MCF 10A (cell line): Measurements from ENCODE around the gene TXNL4A. TPM values are rescaled to one million over a fixed set of nuclear protein-coding genes. Genes with fewer than 3 reads are reported as not detected.

Source experiments
- BruUV-seq: library from RNA; stranded (reverse); fragments of 400-500 nt; replicated peaks from 2 replicates; lab custom pipeline; 2021; lab: Mats Ljungman, UMichigan
- CTCF ChIA-PET: fragments of 300-600 bp; sonication (Branson Sonifier 250); formaldehyde crosslinking; extraction: SDS; loops from one replicate; lab custom pipeline; 2021; ENCODE audit warnings: antibody characterized with exemption, inconsistent platforms; lab: Yijun Ruan, JAX
- POLR2A ChIA-PET: fragments of 300-600, 350-650 bp; sonication (Branson Sonifier 250); formaldehyde crosslinking; extraction: SDS; loops from one replicate; lab custom pipeline; 2020; ENCODE audit warnings: antibody characterized with exemption, inconsistent platforms; lab: Yijun Ruan, JAX
- DNase-seq: peaks from one replicate; pipeline ENCODE4 v3.0.0-alpha.2; 2018; ENCODE audit not compliant: unreplicated experiment
- H3K27ac Mint-ChIP-seq: one replicate; pipeline ENCODE4 v1.8.0; 2022; ENCODE audit warnings: mild to moderate bottlenecking, low read depth, mixed read lengths; ENCODE audit not compliant: unreplicated experiment
- H3K27me3 Mint-ChIP-seq: one replicate; pipeline ENCODE4 v1.8.0; 2022; ENCODE audit warnings: mixed read lengths; ENCODE audit not compliant: insufficient read depth, unreplicated experiment
- H3K36me3 Mint-ChIP-seq: one replicate; pipeline ENCODE4 v1.8.0; 2022; ENCODE audit warnings: mild to moderate bottlenecking, moderate library complexity, mixed read lengths; ENCODE audit not compliant: insufficient read depth, unreplicated experiment
- H3K4me1 Mint-ChIP-seq: one replicate; pipeline ENCODE4 v1.8.0; 2022; ENCODE audit warnings: mixed read lengths; ENCODE audit not compliant: insufficient read depth, unreplicated experiment
- H3K4me3 Mint-ChIP-seq: one replicate; pipeline ENCODE4 v1.8.0; 2022; ENCODE audit warnings: mild to moderate bottlenecking, moderate library complexity, mixed read lengths; ENCODE audit not compliant: unreplicated experiment
- H3K9me3 Mint-ChIP-seq: one replicate; pipeline ENCODE4 v1.8.0; 2022; ENCODE audit warnings: mixed read lengths; ENCODE audit not compliant: unreplicated experiment
- CTCF ChIP-seq: fragments of 200-600 bp; IDR thresholded peaks from one replicate; pipeline ENCODE4 v1.8.0; 2022; ENCODE audit warnings: antibody characterized with exemption, mild to moderate bottlenecking; ENCODE audit not compliant: unreplicated experiment
- intact Hi-C: fragments of 100-400 bp; cut with micrococcal nuclease; formaldehyde crosslinking; loops from 2 replicates; pipeline ENCODE4 v1.14.1; 2022
- total RNA-seq: library from RNA; stranded (reverse); gene quantifications from 2 replicates; pipeline ENCODE4 v1.2.3, GENCODE V29; 2022

TXNL4A gene
- total RNA-seq, 1 experiment from 2014 or later = 207 TPM

DNA sequence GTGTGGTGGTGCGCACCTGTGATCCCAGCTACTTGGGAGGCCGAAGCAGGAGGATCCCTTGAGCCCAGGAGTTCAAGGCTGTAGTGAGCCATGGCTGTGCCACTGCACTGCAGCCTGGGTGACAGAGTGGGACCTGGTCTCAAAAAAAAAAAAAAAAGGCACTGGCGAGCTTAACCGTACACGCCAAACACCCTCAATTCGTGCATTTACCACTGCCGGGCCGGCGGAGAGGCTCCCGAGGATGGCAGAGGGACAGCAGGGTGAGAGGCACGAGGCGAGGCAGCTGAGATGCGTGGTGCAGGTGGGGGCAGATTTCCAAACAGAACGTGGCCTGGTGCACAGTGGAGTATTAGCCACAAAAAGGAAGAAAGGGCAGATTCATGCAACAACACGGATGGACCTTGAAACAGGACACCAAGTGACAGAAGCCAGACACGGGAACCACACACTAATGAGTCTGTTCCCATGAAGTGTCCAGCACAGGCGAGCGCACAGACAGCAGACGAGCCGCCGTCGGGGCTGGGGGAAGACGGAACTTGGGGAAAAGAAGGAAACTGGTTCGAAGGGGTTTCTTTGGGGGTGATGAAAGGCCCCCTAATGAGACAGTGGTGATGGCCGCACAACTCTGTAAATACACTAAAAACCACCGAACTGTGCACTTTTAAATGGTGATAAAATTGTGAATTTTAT is 64.3 kb downstream of the TXNL4A start:
- Mint-ChIP-seq H3K4me3 (no peak overlapping the region), H3K27me3 (no peaks in the 10 kb centered on the region), H3K27ac (no peak overlapping the region), H3K9me3 (peaks cover 5% of the 10 kb centered on the region), H3K4me1 (no peaks in the 10 kb centered on the region), H3K36me3 (peaks cover 33% of the 10 kb centered on the region)
- TF ChIP-seq CTCF = no peak
- intact Hi-C loops = no loop called here
- no peak for DNase-seq
- ChIA-PET POLR2A (no interaction called here), CTCF (no interaction called here)
- BruUV-seq = no TSS peak

DNA sequence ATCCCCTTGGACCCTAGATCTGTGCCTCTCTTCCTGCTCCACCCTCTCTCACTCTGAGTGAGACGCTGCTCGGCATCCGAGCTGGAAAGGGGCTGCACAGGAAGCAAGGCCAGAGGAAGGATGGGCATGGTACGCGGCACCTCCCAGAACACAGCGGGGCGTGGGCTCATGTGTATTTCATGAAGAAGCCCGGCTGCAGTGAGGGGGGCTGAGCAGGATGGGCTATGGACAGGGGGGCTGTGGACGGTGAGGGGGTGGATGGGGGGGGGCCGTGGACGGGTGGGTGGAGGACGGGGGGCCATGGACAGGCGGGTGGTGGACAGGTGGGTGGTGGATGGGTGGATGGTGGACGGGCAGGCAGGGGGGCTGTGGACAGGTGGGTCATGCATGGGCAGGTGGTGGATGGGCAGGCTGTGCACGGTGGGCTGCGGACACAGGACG is 65.4 kb downstream of the TXNL4A start:
- Mint-ChIP-seq H3K27me3 (no peaks in the 10 kb centered on the region), H3K4me3 (no peak overlapping the region), H3K36me3 (peaks cover 38% of the 10 kb centered on the region), H3K9me3 (no peaks in the 10 kb centered on the region), H3K27ac (no peak overlapping the region), H3K4me1 (no peaks in the 10 kb centered on the region)
- ChIA-PET CTCF (no interaction called here), POLR2A (no interaction called here)
- no peak for TF ChIP-seq CTCF
- intact Hi-C loops = no loop called here
- DNase-seq = no peak
- no TSS peak for BruUV-seq

- no peak for TF ChIP-seq CTCF
- Mint-ChIP-seq H3K4me3 (no peak overlapping the region), H3K4me1 (no peaks in the 10 kb centered on the region), H3K9me3 (no peaks in the 10 kb centered on the region), H3K27me3 (no peaks in the 10 kb centered on the region), H3K36me3 (peaks cover 45% of the 10 kb centered on the region), H3K27ac (no peak overlapping the region)
- POLR2A ChIA-PET = no interaction called here
- no peak for DNase-seq
- CTCF ChIA-PET = no interaction called here
- BruUV-seq = no TSS peak
- intact Hi-C loops = no loop called here
Observed at GRCh38 chr18:79921984-79922965, 66.1 kb downstream of the TXNL4A start.

Other genes with a start within 250 kb of the TXNL4A start
- gene KCNG2, start 190.6 kb downstream of the TXNL4A start, total RNA-seq = not detected in 2 replicates
- 21.7 and 24.5 TPM in 2 replicates for gene SLC66A2, start 36.9 kb downstream of the TXNL4A start, total RNA-seq
- gene HSBP1L1, start 23.9 kb downstream of the TXNL4A start, total RNA-seq = 46.6 and 49.4 TPM in 2 replicates
- 38.2 and 47.4 TPM in 2 replicates for gene RBFA, start 45.9 kb upstream of the TXNL4A start, total RNA-seq
- gene ADNP2, start 120.7 kb upstream of the TXNL4A start, total RNA-seq = 19.6 and 21.1 TPM in 2 replicates